ENCODE results near the gene LOXL1.

DNA sequence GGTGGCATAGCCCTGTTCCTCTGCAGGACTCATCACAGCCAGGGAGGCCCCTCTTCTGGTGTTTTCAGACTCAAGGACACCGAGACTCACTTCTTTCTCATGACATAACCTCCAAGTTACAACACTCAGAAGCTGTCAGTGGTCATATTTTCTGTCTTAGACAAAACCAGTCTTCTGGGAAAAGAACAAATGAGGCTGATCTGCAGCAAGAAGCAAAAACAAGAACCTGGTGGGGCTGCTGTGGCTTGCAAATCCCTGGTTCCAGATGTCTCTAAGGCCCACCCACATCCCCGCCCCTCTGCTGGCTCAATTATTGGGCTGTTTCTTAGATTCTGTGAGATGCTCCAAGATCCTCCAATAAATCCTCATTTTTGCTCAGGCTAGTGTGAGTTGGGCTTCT, 16.6 kb upstream of the LOXL1 start:
- no peak for TF ChIP-seq POLR2A (IDR thresholded peaks at IDR 0.05)
- TF ChIP-seq, protein P1, sequence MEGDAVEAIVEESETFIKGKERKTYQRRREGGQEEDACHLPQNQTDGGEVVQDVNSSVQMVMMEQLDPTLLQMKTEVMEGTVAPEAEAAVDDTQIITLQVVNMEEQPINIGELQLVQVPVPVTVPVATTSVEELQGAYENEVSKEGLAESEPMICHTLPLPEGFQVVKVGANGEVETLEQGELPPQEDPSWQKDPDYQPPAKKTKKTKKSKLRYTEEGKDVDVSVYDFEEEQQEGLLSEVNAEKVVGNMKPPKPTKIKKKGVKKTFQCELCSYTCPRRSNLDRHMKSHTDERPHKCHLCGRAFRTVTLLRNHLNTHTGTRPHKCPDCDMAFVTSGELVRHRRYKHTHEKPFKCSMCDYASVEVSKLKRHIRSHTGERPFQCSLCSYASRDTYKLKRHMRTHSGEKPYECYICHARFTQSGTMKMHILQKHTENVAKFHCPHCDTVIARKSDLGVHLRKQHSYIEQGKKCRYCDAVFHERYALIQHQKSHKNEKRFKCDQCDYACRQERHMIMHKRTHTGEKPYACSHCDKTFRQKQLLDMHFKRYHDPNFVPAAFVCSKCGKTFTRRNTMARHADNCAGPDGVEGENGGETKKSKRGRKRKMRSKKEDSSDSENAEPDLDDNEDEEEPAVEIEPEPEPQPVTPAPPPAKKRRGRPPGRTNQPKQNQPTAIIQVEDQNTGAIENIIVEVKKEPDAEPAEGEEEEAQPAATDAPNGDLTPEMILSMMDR (IDR thresholded peaks at IDR 0.05), result no peak
- TF ChIP-seq POLR2AphosphoS5 (IDR thresholded peaks at IDR 0.05), result no peak

All from suprapubic skin (tissue), 4 donors.